K562 (cell line): ENCODE measurements around the gene RAI1. TPM values are rescaled to one million over a fixed set of nuclear protein-coding genes. Genes with fewer than 3 reads are reported as not detected.

Experiments
- ATF7 ChIP-seq: fragments of 450-650 bp; IDR thresholded peaks from 2 replicates; pipeline ENCODE4 v1.7.1; 2014; ENCODE audit warnings: mild to moderate bottlenecking, moderate library complexity
- CTBP1 ChIP-seq: fragments of 450-650 bp; IDR thresholded peaks from 2 replicates; pipeline ENCODE4 v1.6.1; 2016; ENCODE audit warnings: borderline replicate concordance
- ESRRA ChIP-seq: fragments of 450-650 bp; IDR thresholded peaks from 2 replicates; pipeline ENCODE4 v1.6.1; 2014; ENCODE audit warnings: low read depth, mild to moderate bottlenecking, moderate library complexity, borderline replicate concordance
- GTF2E2 ChIP-seq: fragments of 200-800 bp; sonication (Bioruptor generic); IDR thresholded peaks from 2 replicates; pipeline ENCODE4 v1.6.1; 2016; ENCODE audit warnings: missing genetic modification characterization, missing compliant biosample characterization
- JUND ChIP-seq, 2 experiments: IDR thresholded peaks; 2 replicates in 1 of 2; 3 replicates in 1 of 2; pipeline ENCODE4 v1.6.1; 2011; ENCODE audit warnings: borderline replicate concordance in 2 of 2, low read depth in 2 of 2, low read length in 2 of 2, improper control_type of control experiment in 1 of 2, missing biosample characterization in 1 of 2, missing genetic modification characterization in 1 of 2, missing genetic modification reagents in 1 of 2
- NR2C2 ChIP-seq, 2 experiments: fragments of 200-800 bp in 1 of 2; sonication (Bioruptor generic) in 1 of 2; sonication (generic) in 1 of 2; formaldehyde crosslinking in 1 of 2; IDR thresholded peaks; 2 replicates each; pipeline versions ENCODE4 v1.6.1 to v1.8.0; 2016 to 2022; ENCODE audit warnings: mild to moderate bottlenecking in 1 of 2, missing compliant biosample characterization in 1 of 2, missing genetic modification characterization in 1 of 2, missing genetic modification reagents in 1 of 2
- NRF1 ChIP-seq, 2 experiments: fragments of 450-650 bp; IDR thresholded peaks in 1 of 2; conservative IDR thresholded peaks in 1 of 2; 2 replicates each; pipeline ENCODE4 v1.6.1; 2014; ENCODE audit warnings: mild to moderate bottlenecking in 2 of 2
- POLR2B ChIP-seq: fragments of 450-650 bp; IDR thresholded peaks from 2 replicates; pipeline ENCODE4 v1.6.1; 2018; ENCODE audit warnings: low read depth; ENCODE audit not compliant: partially characterized antibody
- RAD51 ChIP-seq: fragments of 450-650 bp; IDR thresholded peaks from 2 replicates; pipeline ENCODE4 v1.7.1; 2016; ENCODE audit warnings: low read depth, mild to moderate bottlenecking, borderline replicate concordance
- SRSF1 ChIP-seq: fragments of 200-400 bp; formaldehyde crosslinking; IDR thresholded peaks from 2 replicates; pipeline ENCODE4 v1.6.1; 2017; ENCODE audit warnings: mild to moderate bottlenecking, low read depth, low read length, moderate library complexity
- SRSF9 ChIP-seq: fragments of 200-400 bp; formaldehyde crosslinking; IDR thresholded peaks from 2 replicates; pipeline ENCODE4 v1.6.1; 2017; ENCODE audit warnings: low read depth, low read length, borderline replicate concordance
- ZNF175 ChIP-seq: fragments of 200-800 bp; sonication (Bioruptor generic); IDR thresholded peaks from 2 replicates; pipeline ENCODE4 v1.6.1; 2016; ENCODE audit warnings: low read depth, mild to moderate bottlenecking, missing genetic modification characterization, missing compliant biosample characterization
- ZNF347 ChIP-seq: fragments of 450-650 bp; formaldehyde crosslinking; IDR thresholded peaks from 2 replicates; pipeline ENCODE4 v1.4.0; 2020; ENCODE audit warnings: low read depth, mild to moderate bottlenecking, moderate library complexity
- polyA plus RNA-seq, 8 experiments: library from polyadenylated mRNA; depleted of rRNA in 4 of 8; stranded (reverse) in 5 of 8; unstranded in 3 of 8; fragments of >200 nt; fragmentation: Nextera tagmentation in 2 of 8; fragmentation: Illumina TruSeq in 1 of 8; extraction: Ambion mirVana in 2 of 8; extraction: Trizol in 1 of 8; gene quantifications; 2 replicates each; pipeline versions ENCODE4 v1.2.1 to v1.2.3, GENCODE V29; 2011 to 2014; ENCODE audit warnings: inconsistent platforms in 1 of 8, missing spikeins in 1 of 8
- total RNA-seq, 7 experiments: library from RNA; depleted of rRNA in 6 of 7; stranded (reverse); fragments of >200 nt in 6 of 7; fragmentation: Illumina TruSeq in 2 of 7; extraction: Trizol in 2 of 7; gene quantifications; 2 replicates each; pipeline versions ENCODE4 v1.2.1 to v1.2.3, GENCODE V29; 2011 to 2021; ENCODE audit warnings: low replicate concordance in 1 of 7
- TF ChIP-seq, protein P1 (sequence below), 3 experiments: fragments of 200-800 bp in 1 of 3; sonication (Bioruptor generic) in 1 of 3; sonication (generic) in 1 of 3; formaldehyde crosslinking in 1 of 3; IDR thresholded peaks; 2 replicates each; pipeline versions ENCODE4 v1.6.1 to v1.8.0; 2016 to 2022; ENCODE audit warnings: mild to moderate bottlenecking in 2 of 3, missing compliant biosample characterization in 2 of 3, missing genetic modification characterization in 2 of 3, missing genetic modification reagents in 1 of 3
- TF ChIP-seq, protein P2 (sequence below): fragments of 250-450 bp; sonication (Bioruptor Pico); IDR thresholded peaks from 2 replicates; pipeline ENCODE4 v1.8.0; 2021; ENCODE audit warnings: moderate library complexity, mild to moderate bottlenecking, inconsistent platforms
- TF ChIP-seq, protein P3 (sequence below): fragments of 450-650 bp; formaldehyde crosslinking; IDR thresholded peaks from 2 replicates; pipeline ENCODE4 v1.4.0; 2020; ENCODE audit warnings: mild to moderate bottlenecking, moderate library complexity
- TF ChIP-seq, protein P4 (sequence below): IDR thresholded peaks from 2 replicates; pipeline ENCODE4 v1.6.1; 2011; ENCODE audit not compliant: insufficient read length; ENCODE audit errors: extremely low read depth
- TF ChIP-seq, protein P5 (sequence below): sonication (generic); formaldehyde crosslinking; IDR thresholded peaks from 2 replicates; pipeline ENCODE4 v1.8.1; 2023; ENCODE audit warnings: mild to moderate bottlenecking, missing genetic modification reagents, moderate library complexity
- TF ChIP-seq, protein P6 (sequence below): fragments of 250-450 bp; sonication (Bioruptor Pico); IDR thresholded peaks from 2 replicates; pipeline ENCODE4 v1.5.0; 2020; ENCODE audit warnings: mild to moderate bottlenecking

The RAI1 gene
- total and polyA plus RNA-seq, 9 of the 15 experiments (the other 6 are each of a cell fraction or from before 2014, with no cell fraction given), result 0.68 to 19.9 (median 5.5) TPM

DNA sequence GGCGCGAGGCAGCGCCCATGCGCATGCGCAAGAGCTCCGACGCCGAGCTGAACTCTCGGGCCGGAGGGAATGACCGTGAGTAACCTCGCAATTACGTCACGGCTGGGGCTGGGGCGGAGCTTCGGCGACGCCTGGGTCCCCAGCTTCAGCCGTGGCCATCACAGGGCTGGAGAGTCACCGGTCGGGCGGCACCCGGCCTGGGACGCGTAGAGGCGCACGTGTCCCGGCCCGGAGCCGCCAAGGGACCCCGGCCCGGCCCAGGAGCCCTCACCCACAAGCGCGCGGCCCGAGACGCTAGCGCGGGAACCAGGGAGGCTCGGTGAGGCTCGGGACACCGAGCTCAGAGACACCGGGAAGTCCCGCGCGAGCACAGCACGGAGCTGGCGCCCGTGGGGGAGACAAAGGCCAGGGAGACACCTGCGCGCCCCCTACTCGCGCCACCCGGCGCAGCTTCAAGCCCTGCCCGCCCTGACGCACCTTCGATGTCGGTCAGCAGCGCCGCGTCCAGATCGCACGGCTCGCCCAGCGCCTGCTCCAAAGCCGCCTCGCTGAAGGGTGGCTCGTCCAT, 155.1 kb downstream of the RAI1 start (continued):
- peak; percentile 58; the same call in 1 of the 2 replicates for TF ChIP-seq NR2C2 (CRISPR knock-in tag; IDR thresholded peaks at IDR 0.05)
- TF ChIP-seq NR2C2 (tag; IDR thresholded peaks at IDR 0.05), result peak; percentile 6; the same call in 1 of the 2 replicates
- peak; percentile 80; the same call in 1 of the 2 replicates for TF ChIP-seq GTF2E2 (tag)
- TF ChIP-seq, protein P1, sequence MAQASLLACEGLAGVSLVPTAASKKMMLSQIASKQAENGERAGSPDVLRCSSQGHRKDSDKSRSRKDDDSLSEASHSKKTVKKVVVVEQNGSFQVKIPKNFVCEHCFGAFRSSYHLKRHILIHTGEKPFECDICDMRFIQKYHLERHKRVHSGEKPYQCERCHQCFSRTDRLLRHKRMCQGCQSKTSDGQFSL (CRISPR knock-in tag; IDR thresholded peaks at IDR 0.05), result no peak
- TF ChIP-seq, protein P1 (tag; IDR thresholded peaks at IDR 0.05), result no peak
- no peak for TF ChIP-seq SRSF1
- TF ChIP-seq, protein P2, sequence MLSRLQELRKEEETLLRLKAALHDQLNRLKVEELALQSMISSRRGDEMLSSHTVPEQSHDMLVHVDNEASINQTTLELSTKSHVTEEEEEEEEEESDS (CRISPR knock-in tag), result no peak
- no peak for TF ChIP-seq ZNF347 (CRISPR knock-in tag)
- TF ChIP-seq ATF7, result peak; percentile 98
- TF ChIP-seq SRSF9, result no peak
- TF ChIP-seq, protein P3, sequence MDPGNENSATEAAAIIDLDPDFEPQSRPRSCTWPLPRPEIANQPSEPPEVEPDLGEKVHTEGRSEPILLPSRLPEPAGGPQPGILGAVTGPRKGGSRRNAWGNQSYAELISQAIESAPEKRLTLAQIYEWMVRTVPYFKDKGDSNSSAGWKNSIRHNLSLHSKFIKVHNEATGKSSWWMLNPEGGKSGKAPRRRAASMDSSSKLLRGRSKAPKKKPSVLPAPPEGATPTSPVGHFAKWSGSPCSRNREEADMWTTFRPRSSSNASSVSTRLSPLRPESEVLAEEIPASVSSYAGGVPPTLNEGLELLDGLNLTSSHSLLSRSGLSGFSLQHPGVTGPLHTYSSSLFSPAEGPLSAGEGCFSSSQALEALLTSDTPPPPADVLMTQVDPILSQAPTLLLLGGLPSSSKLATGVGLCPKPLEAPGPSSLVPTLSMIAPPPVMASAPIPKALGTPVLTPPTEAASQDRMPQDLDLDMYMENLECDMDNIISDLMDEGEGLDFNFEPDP (CRISPR knock-in tag), result 0 out of 2 replicates have a peak, but pooled peaks have one; percentile 59
- TF ChIP-seq NRF1 (conservative IDR thresholded peaks at IDR 0.05 in 1 of 2, IDR thresholded peaks at IDR 0.05 in 1 of 2), result peak; percentile 97 to 98
- TF ChIP-seq, protein P4, sequence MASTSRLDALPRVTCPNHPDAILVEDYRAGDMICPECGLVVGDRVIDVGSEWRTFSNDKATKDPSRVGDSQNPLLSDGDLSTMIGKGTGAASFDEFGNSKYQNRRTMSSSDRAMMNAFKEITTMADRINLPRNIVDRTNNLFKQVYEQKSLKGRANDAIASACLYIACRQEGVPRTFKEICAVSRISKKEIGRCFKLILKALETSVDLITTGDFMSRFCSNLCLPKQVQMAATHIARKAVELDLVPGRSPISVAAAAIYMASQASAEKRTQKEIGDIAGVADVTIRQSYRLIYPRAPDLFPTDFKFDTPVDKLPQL, result peak; percentile 60
- TF ChIP-seq ZNF175 (CRISPR knock-in tag), result no peak
- TF ChIP-seq, protein P5, sequence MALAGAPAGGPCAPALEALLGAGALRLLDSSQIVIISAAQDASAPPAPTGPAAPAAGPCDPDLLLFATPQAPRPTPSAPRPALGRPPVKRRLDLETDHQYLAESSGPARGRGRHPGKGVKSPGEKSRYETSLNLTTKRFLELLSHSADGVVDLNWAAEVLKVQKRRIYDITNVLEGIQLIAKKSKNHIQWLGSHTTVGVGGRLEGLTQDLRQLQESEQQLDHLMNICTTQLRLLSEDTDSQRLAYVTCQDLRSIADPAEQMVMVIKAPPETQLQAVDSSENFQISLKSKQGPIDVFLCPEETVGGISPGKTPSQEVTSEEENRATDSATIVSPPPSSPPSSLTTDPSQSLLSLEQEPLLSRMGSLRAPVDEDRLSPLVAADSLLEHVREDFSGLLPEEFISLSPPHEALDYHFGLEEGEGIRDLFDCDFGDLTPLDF (CRISPR knock-in tag), result peak; percentile 66; the same call in 1 of the 2 replicates
- TF ChIP-seq, protein P6, sequence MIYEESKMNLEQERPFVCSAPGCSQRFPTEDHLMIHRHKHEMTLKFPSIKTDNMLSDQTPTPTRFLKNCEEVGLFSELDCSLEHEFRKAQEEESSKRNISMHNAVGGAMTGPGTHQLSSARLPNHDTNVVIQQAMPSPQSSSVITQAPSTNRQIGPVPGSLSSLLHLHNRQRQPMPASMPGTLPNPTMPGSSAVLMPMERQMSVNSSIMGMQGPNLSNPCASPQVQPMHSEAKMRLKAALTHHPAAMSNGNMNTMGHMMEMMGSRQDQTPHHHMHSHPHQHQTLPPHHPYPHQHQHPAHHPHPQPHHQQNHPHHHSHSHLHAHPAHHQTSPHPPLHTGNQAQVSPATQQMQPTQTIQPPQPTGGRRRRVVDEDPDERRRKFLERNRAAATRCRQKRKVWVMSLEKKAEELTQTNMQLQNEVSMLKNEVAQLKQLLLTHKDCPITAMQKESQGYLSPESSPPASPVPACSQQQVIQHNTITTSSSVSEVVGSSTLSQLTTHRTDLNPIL (CRISPR knock-in tag), result no peak
- TF ChIP-seq CTBP1, result 0 out of 2 replicates have a peak, but pooled peaks have one; percentile 10
- TF ChIP-seq ESRRA, result no peak
- TF ChIP-seq JUND (IDR thresholded peaks at IDR 0.05; ENCODE audit: borderline replicate concordance, low read depth, low read length), result peak; percentile 86
- peak; percentile 67; the same call in 1 of the 3 replicates for TF ChIP-seq JUND (tag; IDR thresholded peaks at IDR 0.05; ENCODE audit: borderline replicate concordance, low read depth, low read length)
- peak; percentile 92 for TF ChIP-seq POLR2B
- no peak for TF ChIP-seq RAD51
